Sigmoid colon (tissue), 4 donors: Measurements from ENCODE around the gene DPY19L1.
"Not testable (repeated sequence)": the region's sequence is repeated elsewhere in the genome, so short reads cannot be mapped to it uniquely, and the experiment has no call there.

Experiments
- CTCF ChIP-seq, 4 experiments: fragments of 450-650 bp in 3 of 4; fragments of 200-600 bp in 1 of 4; IDR thresholded peaks; one replicate each; pipeline ENCODE4 v1.5.1; 2016 to 2019; ENCODE audit warnings: antibody characterized with exemption in 4 of 4, mild to moderate bottlenecking in 3 of 4, moderate library complexity in 2 of 4
- EP300 ChIP-seq, 4 donors: sonication (generic); formaldehyde crosslinking; IDR thresholded peaks; one replicate each; pipeline ENCODE4 v1.6.1; 2017; ENCODE audit warnings: antibody characterized with exemption in 4 of 4

GRCh38 chr7:35057505-35058451, 20.5 kb upstream of the DPY19L1 start:
- TF ChIP-seq EP300, CTCF (IDR thresholded peaks at IDR 0.05): not testable (repeated sequence)
